ENCODE measurements around the gene PLD4. TPM values are rescaled to one million over a fixed set of nuclear protein-coding genes. Genes with fewer than 3 reads are reported as not detected.

The PLD4 gene
- total and polyA plus RNA-seq, 2 experiments from 2014 or later = not detected

GRCh38 chr14:104965561-104966231, 41.0 kb downstream of the PLD4 start:
- ATAC-seq (no peak), DNase-seq (ENCODE audit: low spot score) (no peak)
- Mint-ChIP-seq H3K27me3 (ENCODE audit: insufficient read depth, low read depth, poor library complexity) (peaks cover 14% of the 10 kb centered on the region), H3K36me3 (ENCODE audit: low read depth) (no peaks in the 10 kb centered on the region), H3K9me3 (no peaks in the 10 kb centered on the region), H3K4me1 (peaks cover 10% of the 10 kb centered on the region; the same call in 2 of the 3 replicates), H3K4me3 (no peak overlapping the region), H3K27ac (no peak overlapping the region)
- H3K4me1 ChIP-seq (ENCODE audit: insufficient read depth) = peaks cover 13% of the 10 kb centered on the region; the same call in 1 of the 2 replicates
- no peaks in the 10 kb centered on the region for H3K79me2 ChIP-seq (replicated peaks; ENCODE audit: insufficient read depth)
- H3K9me2 ChIP-seq (ENCODE audit: insufficient read depth) = no peaks in the 10 kb centered on the region
- no peak overlapping the region for H3K4me2 ChIP-seq
- no peak overlapping the region for H3K27ac ChIP-seq (ENCODE audit: low read depth)
- H3F3A ChIP-seq (replicated peaks; ENCODE audit: low read depth) = no peaks in the 10 kb centered on the region
- no peak for TF ChIP-seq REST (IDR thresholded peaks at IDR 0.05; ENCODE audit: unreplicated experiment)
- no peak for TF ChIP-seq EZH2 (IDR thresholded peaks at IDR 0.05; ENCODE audit: low read depth, unreplicated experiment)
- TF ChIP-seq ZNF114 (CRISPR knock-in tag; IDR thresholded peaks at IDR 0.05) = no peak
- no peak for TF ChIP-seq NANOG (IDR thresholded peaks at IDR 0.05; ENCODE audit: borderline replicate concordance)
- TF ChIP-seq STAT1 (IDR thresholded peaks at IDR 0.05; ENCODE audit: unreplicated experiment) = no peak
- TF ChIP-seq ETS1 (IDR thresholded peaks at IDR 0.05) = no peak
- no peak for TF ChIP-seq CTCF (conservative IDR thresholded peaks at IDR 0.05; ENCODE audit: low read depth in 2 of 2)
- no peak for TF ChIP-seq CREB1 (CRISPR knock-in tag; IDR thresholded peaks at IDR 0.05; ENCODE audit: low read depth)
- no peak for TF ChIP-seq ZNF331 (CRISPR knock-in tag; IDR thresholded peaks at IDR 0.05; ENCODE audit: low read depth)
- TF ChIP-seq POLR2AphosphoS5 (IDR thresholded peaks at IDR 0.05; ENCODE audit: low read depth) = no peak
- TF ChIP-seq ZNF462 (CRISPR knock-in tag; IDR thresholded peaks at IDR 0.05) = no peak
- TF ChIP-seq EZH2phosphoT487 (IDR thresholded peaks at IDR 0.05; ENCODE audit: unreplicated experiment) = no peak
- TF ChIP-seq JUNB (IDR thresholded peaks at IDR 0.05; ENCODE audit: unreplicated experiment) = no peak
- H2AFZ ChIP-seq = no peak overlapping the region
- no peaks in the 10 kb centered on the region for H3K36me3 ChIP-seq (ENCODE audit: insufficient read depth)
- H3K4me3 ChIP-seq = no peak overlapping the region
- no peaks in the 10 kb centered on the region for H3K27me3 ChIP-seq (ENCODE audit: insufficient read depth)
- H4K20me1 ChIP-seq (replicated peaks; ENCODE audit: insufficient read depth) = no peaks in the 10 kb centered on the region
